Cardiac fibroblast (primary cell): ENCODE measurements around the gene GLDC.
"Not testable (repeated sequence)": the region's sequence is repeated elsewhere in the genome, so short reads cannot be mapped to it uniquely, and the experiment has no call there.

Experiments
- DNase-seq, 2 donors: peaks; one replicate each; pipeline versions ENCODE4 v3.0.0 to v3.0.0-alpha.2; 2010; ENCODE audit warnings: low read depth in 2 of 2
- H3K4me3 ChIP-seq, 2 donors: replicated peaks in 1 of 2; 1 replicate in 1 of 2; 2 replicates in 1 of 2; pipeline ENCODE4 v1.5.1; 2011; ENCODE audit warnings: low read depth in 2 of 2, low read length in 2 of 2, mild to moderate bottlenecking in 2 of 2, moderate library complexity in 1 of 2
- TF ChIP-seq, protein P1 (sequence below): IDR thresholded peaks from one replicate; pipeline ENCODE4 v1.5.1; 2011; ENCODE audit warnings: low read depth, mild to moderate bottlenecking, low read length, inconsistent platforms

GLDC gene

DNA sequence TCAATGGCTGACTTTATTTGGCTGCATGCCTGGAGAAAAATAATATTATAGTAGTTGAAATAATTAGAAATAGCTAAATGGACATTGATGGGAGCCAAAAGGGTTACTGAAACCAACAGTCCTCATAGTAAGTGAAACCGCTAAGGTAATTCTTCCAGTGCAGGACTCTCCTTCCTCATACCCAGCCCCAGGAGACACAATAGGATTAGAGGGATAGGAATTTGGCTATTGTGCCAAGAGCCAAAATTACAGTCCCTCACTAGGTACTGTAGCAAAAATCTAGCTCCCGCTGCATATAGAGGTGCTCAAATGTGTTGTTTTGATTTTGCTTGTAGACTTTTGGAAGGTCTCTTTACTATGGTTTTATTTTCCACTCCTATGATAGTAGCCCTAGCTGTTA, 20.2 kb downstream of the GLDC start:
- DNase-seq = no peak
- no peak overlapping the region for H3K4me3 ChIP-seq
- TF ChIP-seq, protein P1, sequence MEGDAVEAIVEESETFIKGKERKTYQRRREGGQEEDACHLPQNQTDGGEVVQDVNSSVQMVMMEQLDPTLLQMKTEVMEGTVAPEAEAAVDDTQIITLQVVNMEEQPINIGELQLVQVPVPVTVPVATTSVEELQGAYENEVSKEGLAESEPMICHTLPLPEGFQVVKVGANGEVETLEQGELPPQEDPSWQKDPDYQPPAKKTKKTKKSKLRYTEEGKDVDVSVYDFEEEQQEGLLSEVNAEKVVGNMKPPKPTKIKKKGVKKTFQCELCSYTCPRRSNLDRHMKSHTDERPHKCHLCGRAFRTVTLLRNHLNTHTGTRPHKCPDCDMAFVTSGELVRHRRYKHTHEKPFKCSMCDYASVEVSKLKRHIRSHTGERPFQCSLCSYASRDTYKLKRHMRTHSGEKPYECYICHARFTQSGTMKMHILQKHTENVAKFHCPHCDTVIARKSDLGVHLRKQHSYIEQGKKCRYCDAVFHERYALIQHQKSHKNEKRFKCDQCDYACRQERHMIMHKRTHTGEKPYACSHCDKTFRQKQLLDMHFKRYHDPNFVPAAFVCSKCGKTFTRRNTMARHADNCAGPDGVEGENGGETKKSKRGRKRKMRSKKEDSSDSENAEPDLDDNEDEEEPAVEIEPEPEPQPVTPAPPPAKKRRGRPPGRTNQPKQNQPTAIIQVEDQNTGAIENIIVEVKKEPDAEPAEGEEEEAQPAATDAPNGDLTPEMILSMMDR = no peak

DNA sequence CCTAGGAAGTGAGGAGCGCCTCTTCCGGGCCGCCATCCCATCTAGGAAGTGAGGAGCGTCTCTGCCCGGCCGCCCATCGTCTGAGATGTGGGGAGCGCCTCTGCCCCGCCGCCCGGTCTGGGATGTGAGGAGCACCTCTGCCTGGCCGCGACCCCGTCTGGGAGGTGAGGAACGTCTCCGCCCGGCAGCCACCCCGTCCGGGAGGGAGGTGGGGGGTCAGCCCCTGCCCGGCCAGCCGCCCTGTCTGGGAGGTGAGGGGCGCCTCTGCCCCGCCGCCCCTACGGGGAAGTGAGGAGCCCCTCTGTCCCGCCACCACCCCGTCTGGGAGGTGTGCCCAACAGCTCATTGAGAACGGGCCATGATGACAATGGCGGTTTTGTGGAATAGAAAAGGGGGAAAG, 22.7 kb downstream of the GLDC start:
- not testable (repeated sequence) for DNase-seq, H3K4me3 ChIP-seq

DNA sequence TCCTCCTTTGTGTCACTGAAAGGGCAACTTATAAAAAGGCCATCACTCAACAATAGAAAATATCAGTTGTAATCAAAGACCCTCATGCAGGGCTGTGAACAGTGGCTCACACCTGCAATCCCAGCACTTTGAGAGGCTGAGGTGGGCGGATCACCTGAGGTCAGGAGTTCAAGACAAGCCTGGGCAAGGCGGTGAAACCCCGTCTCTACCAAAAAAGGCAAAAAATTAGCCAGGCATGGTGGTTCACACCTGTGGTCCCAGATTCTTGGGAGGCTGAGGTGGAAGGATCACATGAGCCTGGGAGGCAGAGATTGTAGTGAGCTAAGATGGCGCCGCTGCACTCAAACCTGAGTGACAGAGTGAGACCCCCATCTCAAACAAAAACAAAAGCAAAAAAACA, 24.7 kb downstream of the GLDC start:
- TF ChIP-seq, protein P1 = no peak
- no peak overlapping the region for H3K4me3 ChIP-seq
- DNase-seq = no peak

DNA sequence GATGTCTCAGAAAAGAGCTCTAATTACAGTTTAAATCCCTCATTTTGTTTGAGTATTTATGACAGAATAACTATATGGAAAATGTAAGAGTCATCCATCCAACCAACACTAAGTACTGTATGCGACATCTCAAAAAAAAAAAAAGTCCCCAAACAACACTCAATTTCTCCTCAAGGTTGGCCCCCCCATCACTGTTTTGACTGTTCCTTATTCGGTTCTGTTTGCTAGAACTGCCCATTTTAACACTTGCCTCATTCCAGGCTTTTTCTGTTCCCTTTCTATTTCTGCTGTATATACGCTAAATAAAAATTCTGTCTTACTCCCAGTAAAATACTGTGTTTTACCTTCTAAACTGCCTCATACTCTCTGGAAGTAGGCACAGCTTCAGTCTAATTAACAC, 25.2 kb downstream of the GLDC start:
- TF ChIP-seq, protein P1 = no peak
- no peak for DNase-seq

DNA sequence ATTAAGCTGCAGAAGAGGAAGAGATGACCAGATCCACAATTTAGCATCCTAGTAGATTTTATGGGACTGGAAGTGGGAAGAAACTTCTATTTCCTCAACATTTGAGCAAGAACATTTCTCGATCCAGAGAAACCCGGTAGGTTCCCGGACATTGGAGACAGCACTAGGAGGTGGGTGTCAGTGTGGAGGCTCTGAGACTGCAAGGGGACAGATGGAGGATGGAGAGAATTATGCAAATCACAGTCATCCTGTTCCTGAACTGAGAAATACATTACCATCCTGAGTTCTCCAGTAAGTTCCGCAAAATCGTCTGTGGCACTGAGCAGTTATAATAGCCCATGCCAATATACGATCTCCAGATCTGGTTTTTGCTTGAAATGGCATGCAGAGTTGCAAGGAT, 25.6 kb downstream of the GLDC start:
- no peak for DNase-seq
- no peak overlapping the region for H3K4me3 ChIP-seq
- TF ChIP-seq, protein P1 = no peak

More for the DNA sequence above, 25.2 kb downstream of the GLDC start:
- H3K4me3 ChIP-seq = no peak overlapping the region

DNA sequence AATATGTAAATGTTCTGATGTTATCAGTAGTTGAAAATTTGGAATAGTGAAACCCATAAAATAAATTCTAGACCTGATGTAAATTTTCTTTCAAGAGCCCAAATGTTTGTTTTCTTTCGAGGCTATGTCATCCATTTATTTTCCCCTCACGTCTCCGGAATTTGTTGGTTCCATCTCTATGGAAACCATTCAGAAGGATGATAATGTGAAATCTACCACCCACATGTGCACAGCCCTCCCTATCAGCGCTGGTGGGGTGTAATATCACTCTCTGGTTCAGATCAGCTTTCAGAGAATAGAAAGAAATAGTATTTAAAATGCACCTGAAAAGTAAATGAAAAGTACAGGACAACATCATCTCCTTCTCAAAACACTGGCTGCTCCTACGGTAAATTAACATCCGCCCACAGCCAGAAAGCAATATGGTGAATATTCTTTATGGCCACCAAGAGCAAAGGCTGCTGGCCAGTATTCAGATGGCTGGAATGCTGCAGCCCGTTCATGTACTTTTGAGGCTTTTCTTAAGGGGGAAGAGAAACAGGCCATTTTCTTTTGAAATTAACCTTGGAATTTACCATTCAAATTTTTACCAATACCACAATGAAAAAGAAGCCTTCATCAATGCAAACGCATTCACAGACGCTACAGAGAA, 28.5 kb downstream of the GLDC start:
- no peak overlapping the region for H3K4me3 ChIP-seq
- no peak for DNase-seq
- TF ChIP-seq, protein P1 = no peak

DNA sequence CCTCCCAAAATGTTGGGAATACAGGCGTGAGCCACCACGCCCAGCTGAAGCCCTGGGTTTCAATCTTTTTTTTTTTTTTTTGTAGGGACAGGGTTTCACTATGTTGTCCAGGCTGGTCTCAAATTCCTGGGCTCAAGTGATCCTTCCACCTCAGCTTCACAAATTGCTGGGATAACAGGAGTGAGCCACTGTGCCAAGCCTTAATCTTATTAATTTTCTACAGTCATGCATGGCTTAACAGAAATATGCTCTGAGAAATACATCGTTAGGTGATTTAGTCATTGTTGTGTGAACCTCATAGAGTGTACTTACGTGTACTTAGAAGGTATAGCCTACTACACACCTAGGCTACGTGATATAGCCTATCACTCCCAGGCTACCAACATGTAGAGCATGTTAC, 31.0 kb downstream of the GLDC start:
- DNase-seq = no peak
- no peak overlapping the region for H3K4me3 ChIP-seq
- TF ChIP-seq, protein P1 = no peak
